Right lobe of liver (tissue), 6 donors: ENCODE data around the gene RPS6KA2. TPM values are rescaled to one million over a fixed set of nuclear protein-coding genes. Genes with fewer than 3 reads are reported as not detected.

ENCODE experiments used
- ATAC-seq, 4 donors: fragments of 200-7000 bp; cut with Tn5 transposase; one replicate each; pipeline ENCODE4 v1.9.1; 2020; ENCODE audit warnings: mild to moderate bottlenecking in 4 of 4, moderate library complexity in 4 of 4
- DNase-seq, 3 donors: peaks; one replicate each; pipeline ENCODE4 v3.0.0-alpha.2; 2020
- H3K27ac ChIP-seq, 3 donors: fragments of 200-600 bp; one replicate each; pipeline ENCODE4 v1.8.0; 2022
- H3K27me3 ChIP-seq, 2 donors: fragments of 200-600 bp; one replicate each; pipeline ENCODE4 v1.8.0; 2022
- H3K36me3 ChIP-seq, 4 donors: fragments of 200-600 bp; sonication (generic) in 1 of 4; one replicate each; pipeline versions ENCODE4 v1.5.1 to v1.8.0; 2017 to 2022; ENCODE audit warnings: control low read depth in 1 of 4
- H3K4me1 ChIP-seq, 4 donors: fragments of 200-600 bp; sonication (generic) in 1 of 4; one replicate each; pipeline versions ENCODE4 v1.5.1 to v1.8.0; 2017 to 2022; ENCODE audit warnings: control low read depth in 1 of 4
- H3K4me3 ChIP-seq, 3 donors: fragments of 200-600 bp; one replicate each; pipeline ENCODE4 v1.8.0; 2022
- H3K9me3 ChIP-seq, 4 donors: fragments of 200-600 bp; sonication (generic) in 1 of 4; one replicate each; pipeline versions ENCODE4 v1.5.1 to v1.8.0; 2017 to 2022; ENCODE audit warnings: control low read depth in 1 of 4
- CTCF ChIP-seq, 4 donors: fragments of 200-600 bp in 3 of 4; fragments of 450-650 bp in 1 of 4; IDR thresholded peaks; one replicate each; pipeline versions ENCODE4 v1.5.1 to v1.8.0; 2016 to 2022; ENCODE audit warnings: antibody characterized with exemption in 4 of 4, mild to moderate bottlenecking in 2 of 4
- POLR2A ChIP-seq: fragments of 450-650 bp; IDR thresholded peaks from one replicate; pipeline ENCODE4 v1.6.1; 2017; ENCODE audit warnings: antibody characterized with exemption, mild to moderate bottlenecking
- WGBS: methylation state at CpG from one replicate; pipeline ENCODE4 v1.1.6; 2018; ENCODE audit warnings: low coverage, low lambda C conversion rate; ENCODE audit not compliant: insufficient coverage; ENCODE audit errors: missing lambda C conversion rate; 5-methylcytosine and 5-hydroxymethylcytosine counted together
- intact Hi-C, 2 donors: fragments of 100-400 bp; cut with DNase I; formaldehyde crosslinking; loops; one replicate each; pipeline versions ENCODE4 v1.11.2 to v1.14.1; 2022
- total RNA-seq, 6 experiments: library from RNA; depleted of rRNA in 2 of 6; stranded (reverse); fragments of >200 nt in 2 of 6; fragmentation: NEBNext Ultra II Directional in 3 of 6; extraction: Animal tissue kit (Norgen Biotek cat#: 25700) in 3 of 6; gene quantifications; one replicate each; pipeline versions ENCODE4 v1.1.0 to v1.2.4, GENCODE V29; 2016 to 2023
- donor health status: DM: no; HTN: yes; CAD: no.
- donor health status: DM: no; HTN: no; CAD: no.
- donor health status: DM: no; HTN: no; CAD: no.
- donor health status: DM: no; HTN: yes; CAD: no.
- donor health status: DM: no; HTN: yes; CAD: no.

The RPS6KA2 gene
- total RNA-seq, 6 experiments from 2014 or later: 6.4 to 18.1 (median 11.1) TPM

- Histone ChIP-seq H3K36me3 (no peaks in the 10 kb centered on the region), H3K4me1 (no peaks in the 10 kb centered on the region), H3K9me3 (no peaks in the 10 kb centered on the region), H3K4me3 (no peak overlapping the region), H3K27ac (no peak overlapping the region), H3K27me3 (no peaks in the 10 kb centered on the region)
- TF ChIP-seq CTCF (IDR thresholded peaks at IDR 0.05) (no peak), POLR2A (no peak)
- DNase-seq (no peak), ATAC-seq (no peak)
- 70% methylated on average over 6 of the region's 9 CpGs for WGBS
- intact Hi-C loops: no loop called here
Observed at GRCh38 chr6:166646716-166647115, 19.7 kb upstream of the RPS6KA2 start.

GRCh38 chr6:166645896-166646295 lies 18.8 kb upstream of the RPS6KA2 start:
- TF ChIP-seq CTCF (IDR thresholded peaks at IDR 0.05) (no peak), POLR2A (no peak)
- intact Hi-C loops: no loop called here
- Histone ChIP-seq H3K36me3 (no peaks in the 10 kb centered on the region), H3K9me3 (no peaks in the 10 kb centered on the region), H3K4me3 (no peak overlapping the region), H3K27ac (no peak overlapping the region), H3K4me1 (no peaks in the 10 kb centered on the region), H3K27me3 (no peaks in the 10 kb centered on the region)
- WGBS: 61% methylated on average over 4 of the region's 8 CpGs
- ATAC-seq (no peak), DNase-seq (no peak)

GRCh38 chr6:166644681-166645080 lies 17.6 kb upstream of the RPS6KA2 start:
- WGBS: no CpG with 5 or more reads among the region's 1 CpG
- TF ChIP-seq CTCF (IDR thresholded peaks at IDR 0.05) (no peak), POLR2A (no peak)
- H3K4me1 ChIP-seq: no peaks in the 10 kb centered on the region
- H3K9me3 ChIP-seq: no peaks in the 10 kb centered on the region
- DNase-seq (no peak), ATAC-seq (no peak)
- H3K27me3 ChIP-seq: no peaks in the 10 kb centered on the region
- intact Hi-C loops: no loop called here
- H3K36me3 ChIP-seq: no peaks in the 10 kb centered on the region
- H3K4me3 ChIP-seq: no peak overlapping the region
- no peak overlapping the region for H3K27ac ChIP-seq

GRCh38 chr6:166643891-166644590 lies 17.0 kb upstream of the RPS6KA2 start:
- no peak overlapping the region for H3K4me3 ChIP-seq

More at GRCh38 chr6:166643891-166644590, 17.0 kb upstream of the RPS6KA2 start:
- DNase-seq (no peak), ATAC-seq (no peak)
- no peaks in the 10 kb centered on the region for H3K9me3 ChIP-seq
- H3K27me3 ChIP-seq: no peaks in the 10 kb centered on the region
- TF ChIP-seq CTCF (IDR thresholded peaks at IDR 0.05): no peak
- TF ChIP-seq POLR2A: no peak
- intact Hi-C loops: no loop called here
- H3K27ac ChIP-seq: no peak overlapping the region
- 54% methylated on average over 7 of the region's 7 CpGs for WGBS
- H3K4me1 ChIP-seq: no peaks in the 10 kb centered on the region
- H3K36me3 ChIP-seq: no peaks in the 10 kb centered on the region
